NT2/D1 (cell line): ENCODE measurements around the gene TBX1.

Experiments
- SUZ12 ChIP-seq: IDR thresholded peaks from 2 replicates; pipeline ENCODE4 v1.6.1; 2011; ENCODE audit not compliant: insufficient read length, insufficient read depth; ENCODE audit errors: extremely low read depth
- YY1 ChIP-seq: IDR thresholded peaks from 2 replicates; pipeline ENCODE4 v1.6.1; 2011; ENCODE audit not compliant: insufficient read length, insufficient read depth
- ZNF274 ChIP-seq: IDR thresholded peaks from 2 replicates; pipeline ENCODE4 v1.6.1; 2011; ENCODE audit warnings: mild to moderate bottlenecking, low read depth, low read length

DNA sequence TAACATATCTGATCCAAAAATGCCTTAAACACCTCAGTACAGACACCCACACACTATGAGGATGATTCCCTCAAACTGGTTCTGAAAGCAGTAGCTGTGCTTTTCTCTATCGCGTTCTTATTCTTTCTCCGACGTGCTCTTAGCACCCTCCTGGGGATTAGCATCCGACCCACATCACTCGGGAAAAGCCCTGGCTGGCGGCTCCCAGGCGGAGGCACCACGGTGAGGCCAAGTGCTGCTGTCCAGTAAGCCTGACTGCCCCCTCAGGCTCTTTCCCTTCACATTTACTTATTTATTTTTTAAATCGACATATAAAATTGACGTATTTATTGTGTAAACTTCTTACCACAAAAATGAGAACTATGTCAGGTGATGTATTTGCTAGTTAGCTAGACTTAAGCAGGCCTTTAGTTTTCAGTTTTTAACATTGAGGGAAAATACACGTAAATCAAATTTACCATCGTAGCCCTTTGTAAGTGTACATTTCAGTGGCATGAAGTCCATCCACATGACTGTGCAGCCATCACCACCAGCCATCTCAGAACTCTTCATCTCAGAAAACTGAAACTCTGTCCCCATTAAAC lies 19.2 kb downstream of the TBX1 start:
- TF ChIP-seq YY1, result no peak
- no peak for TF ChIP-seq ZNF274
- TF ChIP-seq SUZ12, result no peak
